ENCODE results near the gene ZNF84. TPM values are rescaled to one million over a fixed set of nuclear protein-coding genes. Genes with fewer than 3 reads are reported as not detected.

The ZNF84 gene
- total and polyA plus RNA-seq, 10 of the 15 experiments (the other 5 are each of a cell fraction or from before 2014, with no cell fraction given): 10.4 to 35.3 (median 16.6) TPM

GRCh38 chr12:133083345-133083744 lies 46.0 kb downstream of the ZNF84 start:
- H3K4me2 ChIP-seq (ENCODE audit: control insufficient read depth, insufficient read depth): no peak overlapping the region
- H2AFZ ChIP-seq (ENCODE audit: control insufficient read depth, low read depth, low read length): no peak overlapping the region
- in situ Hi-C loops (cut with MboI) (loop anchor here (5.0 kb wide), 1 partner anchor 96 kb away; the partner anchor contains the start of gene ZNF26), intact Hi-C loops (cut with micrococcal nuclease; ENCODE audit: unreplicated experiment) (loop anchor here (5.0 kb wide), 1 partner anchor 321 kb away; the partner anchor contains the start of gene ANKLE2)
- TF ChIP-seq SPI1 (IDR thresholded peaks at IDR 0.05; ENCODE audit: borderline replicate concordance, insufficient read depth, low read depth, low read length) (peak; percentile 71), CBX5 (IDR thresholded peaks at IDR 0.05; ENCODE audit: low read depth) (no peak), ATF7 (IDR thresholded peaks at IDR 0.05; ENCODE audit: low read depth) (no peak)
- H3K36me3 ChIP-seq (ENCODE audit: control insufficient read depth in 2 of 2, insufficient read depth in 2 of 2, low read length in 1 of 2): peaks cover 0 to 20% of the 10 kb centered on the region in 2 experiments; a peak in 3 of 4 replicates
- ATAC-seq (no peak), FAIRE-seq (no peak), DNase-seq (ENCODE audit: low read depth, low spot score) (no peak)
- CTCF ChIA-PET: no interaction called here
- no peaks in the 10 kb centered on the region for H4K20me1 ChIP-seq (ENCODE audit: control insufficient read depth, insufficient read depth)
- H3K9ac ChIP-seq (ENCODE audit: control insufficient read depth, insufficient read depth, low read length): no peak overlapping the region
- H3K4me3 ChIP-seq: no peak overlapping the region
- no peaks in the 10 kb centered on the region for H3K27me3 ChIP-seq (replicated peaks in 1 of 2; ENCODE audit: control insufficient read depth in 2 of 2, insufficient read depth in 2 of 2, low read length in 1 of 2)
- no peaks in the 10 kb centered on the region for H3K4me1 ChIP-seq (ENCODE audit: control insufficient read depth, insufficient read depth, low read length)
- no TSS peak for BruUV-seq (replicated peaks)
- H3K27ac ChIP-seq (ENCODE audit: control insufficient read depth, insufficient read depth): no peak overlapping the region
- H3K79me2 ChIP-seq (ENCODE audit: control insufficient read depth, insufficient read depth, low read length): peaks cover 6% of the 10 kb centered on the region
- SMC1A ChIA-PET (ENCODE audit: uncharacterized antibody, unreplicated experiment): interaction anchor here (1.2 kb wide), 1 partner anchor 47 kb away, joined by 3 read pairs; the partner anchor contains the start of genes ZNF10 and ZNF891
- 63% methylated on average over 6 of the region's 6 CpGs for WGBS (ENCODE audit: insufficient coverage, insufficient replicate concordance, low lambda C conversion rate, missing lambda C conversion rate)
- POLR2A ChIA-PET: no interaction called here
- RAD21 ChIA-PET (ENCODE audit: unreplicated experiment): no interaction called here
- peaks cover 57% of the 10 kb centered on the region for H3K9me3 ChIP-seq (replicated peaks; ENCODE audit: control insufficient read depth, insufficient read depth, low read length)

GRCh38 chr12:133105620-133106019 lies 68.3 kb downstream of the ZNF84 start:
- TF ChIP-seq CBX5 (IDR thresholded peaks at IDR 0.05; ENCODE audit: low read depth) (peak; percentile 35; the same call in 1 of the 2 replicates), MEF2A (IDR thresholded peaks at IDR 0.05; ENCODE audit: insufficient read depth, low read depth, low read length) (no peak)
- whole genome bisulfite sequencing (ENCODE audit: insufficient coverage, insufficient replicate concordance, low lambda C conversion rate, missing lambda C conversion rate): 98% methylated on average over 3 of the region's 3 CpGs
- SMC1A ChIA-PET (ENCODE audit: uncharacterized antibody, unreplicated experiment): interaction anchor here (0.5 kb wide), 1 partner anchor 62 kb away, joined by 4 read pairs; no protein-coding TSS in a partner anchor

More at GRCh38 chr12:133105620-133106019, 68.3 kb downstream of the ZNF84 start:
- intact Hi-C loops (cut with micrococcal nuclease; ENCODE audit: unreplicated experiment): no loop called here
- H3K27me3 ChIP-seq (replicated peaks in 1 of 2; ENCODE audit: control insufficient read depth in 2 of 2, insufficient read depth in 2 of 2, low read length in 1 of 2): no peaks in the 10 kb centered on the region
- H4K20me1 ChIP-seq (ENCODE audit: control insufficient read depth, insufficient read depth): no peaks in the 10 kb centered on the region
- ChIA-PET CTCF (interaction anchor here (1.2 kb wide), 1 partner anchor 76 kb away, joined by 3 read pairs; the partner anchor contains the start of gene ZNF268), RAD21 (ENCODE audit: unreplicated experiment) (no interaction called here), POLR2A (no interaction called here)
- H3K9me3 ChIP-seq (replicated peaks; ENCODE audit: control insufficient read depth, insufficient read depth, low read length): peaks cover 46% of the 10 kb centered on the region
- FAIRE-seq (no peak), DNase-seq (ENCODE audit: low read depth, low spot score) (no peak), ATAC-seq (no peak)
- BruUV-seq (replicated peaks): TSS peak; percentile 15
- no peak overlapping the region for H3K4me3 ChIP-seq
- H2AFZ ChIP-seq (ENCODE audit: control insufficient read depth, low read depth, low read length): no peak overlapping the region
- no peak overlapping the region for H3K9ac ChIP-seq (ENCODE audit: control insufficient read depth, insufficient read depth, low read length)
- peaks cover 0 to 14% of the 10 kb centered on the region in 2 experiments; a peak in 1 of 4 replicates for H3K36me3 ChIP-seq (ENCODE audit: control insufficient read depth in 2 of 2, insufficient read depth in 2 of 2, low read length in 1 of 2)
- H3K4me1 ChIP-seq (ENCODE audit: control insufficient read depth, insufficient read depth, low read length): no peaks in the 10 kb centered on the region
- in situ Hi-C loops (cut with MboI): no loop called here
- H3K27ac ChIP-seq (ENCODE audit: control insufficient read depth, insufficient read depth): no peak overlapping the region
- no peaks in the 10 kb centered on the region for H3K79me2 ChIP-seq (ENCODE audit: control insufficient read depth, insufficient read depth, low read length)
- no peak overlapping the region for H3K4me2 ChIP-seq (ENCODE audit: control insufficient read depth, insufficient read depth)
